LoVo (cell line): ENCODE results near the gene OR2F2.

Source experiments
- DNase-seq: peaks from one replicate; pipeline ENCODE4 v3.0.0-alpha.2; 2016; ENCODE audit warnings: low spot score

Gene OR2F2

GRCh38 chr7:143979359-143979758 is 44.3 kb downstream of the OR2F2 start:
- peak; percentile 33 for DNase-seq

GRCh38 chr7:143979998-143980397 is 45.0 kb downstream of the OR2F2 start:
- no peak for DNase-seq

- DNase-seq: no peak
Observed at GRCh38 chr7:143980746-143981510, 45.9 kb downstream of the OR2F2 start.

- DNase-seq: no peak
Observed at GRCh38 chr7:143983960-143984359, 48.9 kb downstream of the OR2F2 start.
